Gastrocnemius medialis (tissue), 4 donors: ENCODE measurements around the gene RBM23.

Experiments used
- POLR2A ChIP-seq, 2 donors: fragments of 450-650 bp; IDR thresholded peaks; one replicate each; pipeline ENCODE4 v1.6.1; 2017; ENCODE audit warnings: antibody characterized with exemption in 2 of 2, mild to moderate bottlenecking in 2 of 2, moderate library complexity in 2 of 2
- TF ChIP-seq, protein P1 (sequence below), 5 experiments: fragments of 450-650 bp in 3 of 5; fragments of 200-600 bp in 2 of 5; sonication (generic) in 2 of 5; IDR thresholded peaks in 4 of 5; conservative IDR thresholded peaks in 1 of 5; 1 replicate in 4 of 5; 2 replicates in 1 of 5; pipeline ENCODE4 v1.5.1; 2016 to 2019; ENCODE audit warnings: antibody characterized with exemption in 5 of 5, mild to moderate bottlenecking in 3 of 5, moderate library complexity in 3 of 5

DNA sequence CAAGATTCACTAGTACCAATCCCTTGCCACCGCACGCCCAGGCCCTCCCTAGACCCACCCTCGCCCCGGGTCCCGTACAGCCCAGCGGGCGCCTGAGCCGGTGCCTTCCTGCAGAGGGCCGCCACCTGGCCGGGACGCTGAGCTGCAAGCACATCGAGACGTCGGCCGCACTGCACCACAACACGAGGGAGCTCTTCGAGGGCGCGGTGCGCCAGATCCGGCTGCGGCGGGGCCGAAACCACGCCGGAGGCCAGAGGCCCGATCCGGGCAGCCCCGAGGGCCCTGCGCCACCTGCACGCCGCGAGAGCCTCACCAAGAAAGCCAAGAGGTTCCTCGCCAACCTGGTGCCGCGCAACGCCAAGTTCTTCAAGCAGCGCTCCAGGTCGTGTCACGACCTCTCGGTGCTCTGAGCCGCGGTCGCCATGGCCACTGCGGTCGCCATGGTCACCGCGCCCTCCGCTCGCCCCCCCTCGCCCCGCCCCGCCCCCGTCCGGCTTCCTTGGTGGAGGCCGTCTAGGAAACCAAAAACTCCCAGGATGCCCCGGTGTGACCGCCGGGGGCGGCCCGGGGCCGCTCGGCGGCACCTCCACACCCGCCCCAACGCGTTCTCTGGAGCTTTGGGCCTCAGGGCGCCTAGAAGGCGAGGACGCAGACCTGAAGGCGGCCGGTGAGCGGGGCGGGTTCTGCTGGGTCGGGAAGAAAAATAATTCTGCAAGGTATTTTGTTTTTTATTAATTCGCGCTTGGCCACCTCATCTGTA is 32.3 kb downstream of the RBM23 start:
- TF ChIP-seq, protein P1, sequence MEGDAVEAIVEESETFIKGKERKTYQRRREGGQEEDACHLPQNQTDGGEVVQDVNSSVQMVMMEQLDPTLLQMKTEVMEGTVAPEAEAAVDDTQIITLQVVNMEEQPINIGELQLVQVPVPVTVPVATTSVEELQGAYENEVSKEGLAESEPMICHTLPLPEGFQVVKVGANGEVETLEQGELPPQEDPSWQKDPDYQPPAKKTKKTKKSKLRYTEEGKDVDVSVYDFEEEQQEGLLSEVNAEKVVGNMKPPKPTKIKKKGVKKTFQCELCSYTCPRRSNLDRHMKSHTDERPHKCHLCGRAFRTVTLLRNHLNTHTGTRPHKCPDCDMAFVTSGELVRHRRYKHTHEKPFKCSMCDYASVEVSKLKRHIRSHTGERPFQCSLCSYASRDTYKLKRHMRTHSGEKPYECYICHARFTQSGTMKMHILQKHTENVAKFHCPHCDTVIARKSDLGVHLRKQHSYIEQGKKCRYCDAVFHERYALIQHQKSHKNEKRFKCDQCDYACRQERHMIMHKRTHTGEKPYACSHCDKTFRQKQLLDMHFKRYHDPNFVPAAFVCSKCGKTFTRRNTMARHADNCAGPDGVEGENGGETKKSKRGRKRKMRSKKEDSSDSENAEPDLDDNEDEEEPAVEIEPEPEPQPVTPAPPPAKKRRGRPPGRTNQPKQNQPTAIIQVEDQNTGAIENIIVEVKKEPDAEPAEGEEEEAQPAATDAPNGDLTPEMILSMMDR (IDR thresholded peaks at IDR 0.05 in 4 of 5, conservative IDR thresholded peaks at IDR 0.05 in 1 of 5): no peak
- no peak for TF ChIP-seq POLR2A (IDR thresholded peaks at IDR 0.05)
